Stimulated activated CD8-positive, alpha-beta memory T cell treated with anti-CD3 and anti-CD28 coated beads, Interleukin-4, amount 100 ng/mL, for 4 hours (primary cell): ENCODE results near the gene NTM.

ENCODE experiments used
- DNase-seq, 2 donors: peaks; one replicate each; pipeline ENCODE4 v3.0.0-alpha.2; 2020; ENCODE audit warnings: low read depth in 2 of 2, low spot score in 1 of 2

NTM gene

DNA sequence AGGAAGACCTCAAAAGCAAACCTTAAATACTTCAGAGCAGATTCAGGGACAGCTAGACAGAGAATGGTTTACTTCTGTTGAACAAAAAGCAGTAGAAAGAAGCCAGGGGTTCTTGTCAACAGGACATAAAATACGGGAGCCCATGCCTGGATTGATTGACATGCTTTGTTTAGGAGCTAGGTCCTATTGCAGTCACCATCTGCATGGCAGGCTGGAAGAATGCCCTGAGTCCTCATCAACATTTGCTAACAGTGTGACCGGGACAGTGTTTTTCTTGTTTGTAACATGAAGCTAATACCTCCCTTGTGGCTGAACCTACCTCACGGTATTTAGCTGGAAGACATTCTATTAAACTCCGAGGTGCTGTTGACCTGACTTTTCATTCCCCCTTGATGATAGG is 225.4 kb downstream of the NTM start:
- no peak for DNase-seq

DNA sequence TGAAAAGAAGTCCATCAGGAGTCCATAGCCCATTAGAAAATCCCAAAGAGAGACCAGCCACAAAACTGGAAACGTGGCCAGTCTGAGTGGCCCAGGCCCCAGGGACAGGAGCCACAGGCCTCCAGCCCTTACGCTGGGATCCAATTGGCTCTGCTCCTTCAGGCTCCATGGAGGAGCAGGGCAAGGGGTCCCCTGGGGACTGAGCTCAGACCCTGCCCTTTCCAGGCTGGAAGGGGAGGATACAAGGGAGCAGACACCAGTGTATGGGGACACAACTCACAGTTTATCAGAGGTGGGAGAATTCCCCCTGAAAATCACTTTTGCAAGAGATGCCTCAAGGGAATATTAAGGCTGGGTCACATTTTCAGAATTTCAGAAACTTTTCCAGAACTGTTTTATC is 227.5 kb downstream of the NTM start:
- no peak for DNase-seq

DNA sequence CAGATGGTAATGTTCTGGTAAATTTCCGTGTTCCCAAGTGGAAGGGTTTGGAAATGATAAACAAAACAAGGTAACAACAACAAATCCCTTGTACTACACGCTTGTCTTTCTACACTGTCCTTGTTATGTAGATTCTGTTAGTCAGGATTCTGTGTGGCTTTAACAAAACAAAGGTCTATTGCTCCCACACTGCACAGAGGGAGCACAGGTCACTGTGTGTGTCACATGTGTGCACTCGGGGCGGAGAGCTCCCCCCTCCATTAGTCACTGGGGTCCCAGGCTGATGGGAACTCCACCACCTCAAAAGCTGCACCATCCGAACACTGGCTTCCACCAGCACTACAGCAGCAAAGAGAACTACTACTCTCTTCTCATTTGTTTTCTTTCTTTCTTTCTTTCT is 227.9 kb downstream of the NTM start:
- no peak for DNase-seq

DNA sequence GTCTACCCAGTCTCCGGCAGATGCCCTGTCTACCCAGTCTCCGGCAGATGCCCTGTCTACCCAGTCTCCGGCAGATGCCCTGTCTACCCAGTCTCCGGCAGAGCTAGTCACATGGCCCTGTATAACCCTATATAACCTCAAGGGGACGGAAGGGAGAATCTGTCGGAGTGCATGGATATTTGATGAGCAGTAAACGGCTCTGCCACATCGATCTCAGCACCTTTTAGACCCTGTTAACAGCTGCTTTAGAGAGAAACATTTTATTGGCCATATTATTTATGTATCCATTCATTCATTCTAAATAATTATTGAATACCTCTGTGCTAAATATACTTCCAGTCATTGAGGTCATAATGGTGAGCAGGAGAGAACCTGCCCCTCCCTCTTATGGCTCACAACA is 228.9 kb downstream of the NTM start:
- no peak for DNase-seq

DNA sequence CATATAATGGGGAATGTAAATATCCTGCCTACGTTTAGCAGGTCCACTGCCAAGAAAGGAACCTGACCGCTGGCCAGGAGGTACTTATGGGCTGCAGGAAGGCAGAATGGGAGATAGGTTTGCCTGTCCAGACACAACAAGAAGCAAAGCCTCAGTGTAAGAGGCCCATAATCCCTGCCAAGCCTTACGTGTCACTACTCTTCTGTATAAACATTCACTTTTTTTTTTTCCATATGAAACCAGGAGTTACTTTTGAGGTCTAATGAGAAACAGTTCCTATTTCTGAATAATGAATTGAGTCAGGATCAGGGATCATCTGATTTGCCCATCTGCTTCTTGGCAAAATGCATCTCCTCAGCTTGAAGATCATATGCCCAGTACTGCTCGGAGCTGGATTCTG is 230.2 kb downstream of the NTM start:
- DNase-seq, result no peak

DNA sequence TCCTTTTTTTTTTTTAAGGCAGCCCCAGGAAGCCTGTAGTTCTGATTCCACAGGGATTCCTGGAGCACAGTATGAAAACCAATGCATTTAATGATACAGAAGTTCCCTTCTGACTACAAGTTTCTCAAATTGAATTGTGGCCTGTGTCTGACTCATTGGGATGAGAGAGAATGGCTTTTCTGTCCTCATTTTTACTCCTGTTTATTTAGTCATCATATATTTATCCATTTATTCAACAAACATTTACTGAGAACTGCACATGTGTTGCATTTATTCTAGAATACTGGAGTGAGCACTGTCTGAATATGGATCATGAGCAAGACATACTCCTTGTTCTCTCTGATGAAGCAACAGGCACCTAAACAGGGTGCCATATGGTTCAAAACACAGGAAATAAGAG is 231.2 kb downstream of the NTM start:
- DNase-seq, result no peak

DNA sequence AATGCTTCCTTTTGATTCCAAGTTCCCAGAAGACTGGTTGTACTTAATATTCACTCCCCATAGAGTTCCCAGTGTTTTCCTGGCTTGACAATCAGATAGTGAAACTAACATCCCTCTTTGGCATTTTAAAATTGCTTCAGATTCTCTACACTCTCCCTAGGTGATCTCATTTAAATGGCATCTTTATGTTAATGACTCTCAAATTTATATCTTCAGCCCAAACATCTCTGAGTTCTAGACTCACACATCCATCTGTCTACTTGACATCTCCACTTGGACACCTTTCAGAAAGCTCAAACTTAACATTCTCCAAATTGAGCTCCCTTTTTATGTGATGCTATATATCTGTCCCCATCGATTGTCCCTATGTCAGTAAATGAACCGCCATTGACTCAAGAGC is 232.0 kb downstream of the NTM start:
- no peak for DNase-seq

DNA sequence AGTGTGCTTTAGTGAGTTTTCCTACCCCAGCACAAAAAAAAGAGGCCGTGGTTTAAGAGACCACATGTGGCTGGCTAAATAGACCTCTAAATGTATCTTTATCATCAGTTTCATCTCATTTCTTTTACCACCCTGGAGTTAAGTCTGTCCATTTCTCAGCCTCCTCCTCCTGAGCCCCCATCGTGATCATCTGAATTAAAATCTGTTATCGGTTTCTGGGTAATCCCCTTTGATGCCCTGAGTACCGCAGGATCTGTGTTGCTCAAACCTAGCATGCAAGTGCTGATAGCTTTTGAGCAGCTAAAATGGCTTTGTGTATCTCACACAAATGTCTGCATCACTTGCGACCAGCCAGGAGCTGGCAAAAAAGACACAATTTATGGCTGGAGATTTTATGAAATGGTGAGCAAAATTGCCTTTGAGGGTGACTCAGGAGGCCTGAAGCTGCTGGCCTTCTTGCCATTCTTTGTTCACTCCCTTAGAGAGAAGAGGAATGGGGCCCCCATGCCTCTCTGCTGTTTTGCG is 236.5 kb downstream of the NTM start:
- no peak for DNase-seq

DNA sequence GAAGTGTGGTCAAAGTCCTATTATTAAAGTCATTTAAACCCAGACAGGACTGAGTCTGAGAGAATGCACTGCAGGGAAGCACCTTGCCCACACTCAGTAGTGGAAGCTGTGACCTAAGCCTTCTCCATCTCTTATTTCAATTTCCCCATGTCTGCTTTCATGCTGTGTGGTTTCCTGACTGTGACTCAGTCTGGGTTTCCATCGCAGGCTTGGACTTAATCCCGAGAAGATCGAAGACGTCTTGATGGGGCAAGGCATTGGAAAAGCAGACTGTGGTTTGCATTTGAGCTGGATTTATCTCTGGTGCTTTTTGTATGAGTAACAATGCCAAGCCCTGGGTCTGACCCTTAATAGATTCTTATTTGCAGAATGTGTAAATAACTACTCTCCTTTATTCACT is 238.9 kb downstream of the NTM start:
- no peak for DNase-seq

DNA sequence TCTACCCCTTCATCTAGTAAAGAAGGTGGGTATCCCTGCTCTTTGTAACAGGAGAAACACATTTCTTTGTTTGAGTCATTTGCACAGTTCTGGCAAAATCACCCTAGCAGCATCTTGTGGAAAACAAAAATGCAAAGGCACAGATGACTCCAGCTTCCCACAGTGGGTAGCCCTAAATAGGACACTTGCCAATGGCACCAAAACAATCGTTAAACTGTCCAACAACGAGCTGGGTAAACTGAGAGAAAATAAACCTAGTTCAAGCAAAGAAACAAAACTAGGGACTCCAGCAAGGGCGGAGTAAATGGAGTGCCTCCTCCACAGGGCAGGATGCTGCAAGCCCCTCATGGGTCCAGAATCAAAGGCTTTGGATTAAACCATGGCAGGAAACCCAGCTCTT is 239.5 kb downstream of the NTM start:
- DNase-seq, result no peak

DNA sequence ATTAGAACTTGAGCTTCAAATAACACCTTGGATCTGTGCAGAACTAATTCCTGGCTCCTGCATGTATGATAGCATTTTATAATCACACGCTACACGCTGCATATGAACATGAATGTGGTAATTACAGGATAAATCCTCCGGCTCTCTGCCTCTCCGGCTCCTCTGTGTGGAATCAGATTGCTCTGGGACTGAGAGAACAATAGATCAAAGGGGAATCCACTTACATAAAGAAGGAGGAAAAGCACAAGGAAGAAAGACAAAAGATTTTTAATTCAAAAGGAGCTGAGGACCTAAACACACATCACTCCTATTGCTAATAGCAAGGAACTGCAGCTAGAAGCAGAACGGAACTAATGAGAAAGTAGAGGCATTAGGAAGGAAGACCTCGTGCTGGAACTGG is 240.9 kb downstream of the NTM start:
- no peak for DNase-seq

DNA sequence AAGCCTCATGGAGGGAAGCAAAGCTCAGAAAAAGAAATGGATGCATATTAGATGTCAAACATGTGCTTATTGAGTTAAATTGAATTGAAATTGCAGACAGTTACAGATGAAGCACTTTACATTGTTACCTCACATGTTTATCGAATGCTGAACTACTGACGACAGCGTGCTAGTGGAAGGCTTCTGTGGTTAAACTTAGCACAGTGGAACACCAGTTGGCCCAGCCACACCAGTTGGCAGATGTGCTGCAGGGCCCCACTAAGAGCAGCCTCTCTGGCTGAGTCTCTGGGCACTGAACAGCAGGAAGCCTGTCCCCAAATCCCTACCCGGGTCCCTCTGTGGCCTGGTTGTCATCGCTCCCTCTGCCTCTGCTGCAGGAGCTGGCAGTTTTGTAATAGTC is 242.1 kb downstream of the NTM start:
- DNase-seq, result no peak

DNA sequence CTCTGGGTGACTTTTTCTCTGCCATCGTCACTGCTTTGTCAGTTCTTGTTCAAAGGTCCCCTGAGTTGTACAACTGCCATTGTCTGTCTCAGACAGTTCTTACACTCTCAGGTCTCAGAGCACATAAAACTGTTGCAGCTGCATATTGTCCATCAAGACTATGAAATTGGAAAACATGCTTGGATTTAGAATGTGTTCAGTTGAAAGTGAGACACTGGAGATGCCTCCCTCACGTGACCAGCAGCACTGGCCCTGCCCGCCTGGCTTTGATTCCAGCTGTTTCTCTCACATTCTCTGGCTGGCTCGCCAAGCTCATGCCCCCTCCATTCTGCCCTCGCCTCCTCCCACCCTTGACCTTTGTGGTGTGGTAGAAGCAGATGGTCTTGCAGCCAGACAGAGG is 244.2 kb downstream of the NTM start:
- DNase-seq, result no peak

DNA sequence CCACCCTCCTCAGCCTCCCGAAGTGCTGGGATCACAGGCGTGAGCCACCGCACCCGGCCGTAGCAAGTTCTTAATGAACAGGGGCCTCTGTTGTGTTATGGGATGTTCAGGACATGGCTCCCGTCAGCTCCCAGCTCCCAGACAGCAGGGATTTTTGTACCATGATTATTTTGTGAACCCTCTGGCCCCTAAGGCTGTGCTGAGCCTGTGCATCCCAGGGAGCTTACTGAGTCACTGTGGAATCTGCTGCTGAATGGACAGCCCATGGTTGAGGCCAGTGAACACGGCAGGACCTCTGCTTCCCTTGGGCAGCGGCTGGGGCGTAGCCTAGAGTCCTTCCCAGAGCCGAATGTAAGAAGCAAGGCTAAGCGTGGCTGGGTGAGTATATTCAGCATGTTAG is 245.2 kb downstream of the NTM start:
- DNase-seq, result no peak

DNA sequence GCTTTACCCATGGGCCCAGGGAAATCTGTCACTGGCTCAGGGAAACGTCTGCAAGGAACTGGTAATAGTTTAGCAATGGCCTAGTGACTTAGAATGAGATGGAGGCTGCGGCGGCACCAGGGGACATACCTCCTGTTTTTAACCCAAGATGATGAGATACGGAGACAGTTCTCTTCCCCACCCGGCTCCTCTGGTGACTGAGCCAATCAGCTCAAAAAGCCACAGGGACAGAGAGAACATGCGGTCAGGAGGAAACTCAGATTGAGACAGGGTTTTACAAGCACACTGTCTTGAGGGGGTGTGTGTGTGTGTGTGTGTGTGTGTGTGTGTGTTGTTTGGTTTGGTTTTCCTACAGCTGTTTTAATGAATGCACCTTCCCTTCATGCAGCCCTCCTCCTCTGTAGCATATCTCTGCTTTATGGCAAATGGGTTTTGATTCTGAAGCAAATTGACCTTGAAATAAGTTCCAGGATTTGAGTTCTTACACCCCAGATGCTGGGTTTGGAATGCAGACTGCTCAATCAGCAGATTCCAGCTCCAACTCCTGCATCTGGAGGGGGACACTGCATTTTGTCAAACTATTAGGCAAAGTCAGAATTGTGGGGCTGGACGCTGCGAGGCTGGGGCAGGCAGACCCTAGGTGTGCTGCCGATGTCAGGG is 246.2 kb downstream of the NTM start:
- DNase-seq, result no peak

DNA sequence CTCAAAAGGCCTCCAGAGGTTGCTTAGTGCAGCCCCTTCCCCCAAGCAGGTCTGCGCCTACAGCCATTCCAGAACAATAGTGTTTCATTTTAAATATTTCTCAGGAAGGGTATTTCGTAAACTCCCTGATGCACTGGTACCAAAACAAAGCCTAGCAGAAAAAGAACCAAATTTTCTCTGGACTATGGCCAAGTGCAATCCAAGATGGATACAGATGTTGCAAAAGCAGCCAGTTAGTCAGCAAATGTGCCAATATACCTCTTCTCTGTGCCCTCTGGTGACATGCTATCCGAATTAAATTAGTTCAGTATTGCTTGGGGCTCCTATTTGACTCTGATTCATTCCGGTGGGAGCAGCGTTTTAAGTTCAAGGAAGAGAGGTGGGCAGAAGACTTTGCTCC is 247.8 kb downstream of the NTM start:
- no peak for DNase-seq

DNA sequence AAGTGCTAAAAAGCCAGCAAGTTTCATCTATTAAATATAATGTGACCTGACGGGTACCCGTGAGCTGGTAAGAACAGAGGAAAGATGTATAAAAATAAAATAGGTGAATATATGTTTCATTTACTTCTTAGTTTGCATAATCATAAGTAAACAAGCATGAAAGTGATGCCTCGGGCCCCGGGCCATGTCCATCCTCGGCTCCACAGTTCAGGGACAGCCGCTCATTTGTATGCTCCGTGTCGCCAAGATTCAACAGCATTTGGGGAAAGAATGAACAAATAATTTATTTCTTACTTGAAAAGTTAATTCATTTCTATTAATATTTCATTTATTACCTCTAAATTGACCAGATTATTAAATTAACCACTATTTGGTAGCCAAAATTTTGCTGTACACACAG is 251.8 kb downstream of the NTM start:
- no peak for DNase-seq

DNA sequence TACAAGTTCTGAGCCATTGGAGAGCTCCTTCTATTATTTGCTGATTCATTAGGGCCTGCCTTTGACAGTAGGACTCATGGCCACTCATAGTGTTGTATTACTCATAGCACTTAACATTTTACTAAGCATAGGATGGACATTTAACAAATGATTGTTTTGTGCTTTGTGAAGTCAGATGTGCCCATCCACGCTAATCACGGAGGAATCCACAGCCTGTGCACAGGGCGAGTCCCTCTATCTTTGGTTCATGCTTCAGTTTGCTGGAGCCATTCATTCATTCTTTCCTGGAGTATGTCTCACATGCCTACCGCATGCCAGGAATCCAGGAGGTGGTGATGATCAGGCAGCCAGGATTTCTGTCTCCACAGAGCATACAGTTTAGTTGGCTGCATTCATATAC is 254.1 kb downstream of the NTM start:
- no peak for DNase-seq

DNA sequence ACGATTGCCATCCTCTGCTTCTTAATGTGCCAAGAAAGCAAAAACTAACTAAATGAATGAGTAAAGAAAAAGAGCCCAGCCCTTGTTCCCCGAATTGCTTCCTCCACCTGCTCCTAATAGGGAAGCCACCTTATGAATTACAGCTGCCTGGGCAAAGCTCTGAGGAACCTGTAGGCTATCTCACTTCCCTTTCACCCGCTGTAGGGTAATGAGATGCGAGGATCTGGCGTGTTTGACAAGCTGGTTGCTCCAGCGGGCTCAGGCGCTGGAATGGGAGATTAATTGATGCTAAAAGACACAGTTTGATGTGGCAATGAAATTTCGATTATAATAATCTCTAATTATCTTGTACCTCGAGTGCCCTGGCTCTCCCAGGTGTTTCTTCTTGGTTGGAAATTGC is 256.4 kb downstream of the NTM start:
- no peak for DNase-seq

DNA sequence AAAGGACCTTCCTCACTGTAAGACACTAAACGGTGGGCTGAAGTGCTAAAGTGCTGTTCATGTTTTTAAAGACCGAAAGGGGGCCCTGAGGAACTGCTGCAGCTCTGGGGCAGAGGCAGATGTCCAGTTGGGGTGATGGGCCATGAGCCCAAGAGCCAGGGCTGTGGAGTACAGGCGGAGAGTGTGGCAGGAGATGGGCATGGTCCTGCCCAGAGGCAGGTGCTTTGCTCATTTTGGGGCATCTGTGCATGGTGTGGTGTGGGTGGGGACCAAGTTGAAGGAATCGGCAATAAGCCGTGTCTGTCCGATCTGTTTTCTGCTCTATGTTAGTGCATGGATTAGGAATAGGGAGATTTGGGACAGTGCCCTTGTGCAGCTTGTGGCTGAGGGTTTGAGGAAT is 258.3 kb downstream of the NTM start:
- DNase-seq, result no peak

DNA sequence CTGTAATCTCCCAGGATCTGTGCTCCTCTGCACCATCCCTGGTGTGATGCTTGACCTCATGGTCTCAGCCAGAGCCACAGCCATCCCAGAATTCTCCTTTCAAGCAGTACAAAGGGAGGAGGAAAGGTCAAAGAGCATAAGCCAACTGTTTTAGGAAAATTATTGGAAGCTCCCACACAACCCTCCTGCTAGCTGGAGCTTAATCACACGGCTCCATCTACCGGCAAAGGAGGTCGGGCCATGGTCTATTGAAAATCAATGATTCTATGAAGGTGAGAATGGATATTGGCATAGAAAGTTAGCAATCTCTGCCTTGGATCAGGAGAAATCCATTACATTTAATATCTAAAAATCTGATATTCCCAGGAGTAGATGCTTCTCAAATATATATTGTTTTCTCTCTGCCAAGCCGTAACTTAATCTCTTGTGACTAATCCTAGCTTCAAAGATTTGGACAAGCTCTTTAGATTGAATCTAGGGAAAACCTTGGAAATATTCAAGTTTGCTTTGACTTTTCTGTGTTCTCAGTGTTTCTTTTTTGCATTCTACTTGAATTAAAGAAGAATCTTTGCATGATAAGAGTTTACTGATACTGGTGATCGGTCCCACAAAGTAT is 259.6 kb downstream of the NTM start:
- DNase-seq, result no peak

DNA sequence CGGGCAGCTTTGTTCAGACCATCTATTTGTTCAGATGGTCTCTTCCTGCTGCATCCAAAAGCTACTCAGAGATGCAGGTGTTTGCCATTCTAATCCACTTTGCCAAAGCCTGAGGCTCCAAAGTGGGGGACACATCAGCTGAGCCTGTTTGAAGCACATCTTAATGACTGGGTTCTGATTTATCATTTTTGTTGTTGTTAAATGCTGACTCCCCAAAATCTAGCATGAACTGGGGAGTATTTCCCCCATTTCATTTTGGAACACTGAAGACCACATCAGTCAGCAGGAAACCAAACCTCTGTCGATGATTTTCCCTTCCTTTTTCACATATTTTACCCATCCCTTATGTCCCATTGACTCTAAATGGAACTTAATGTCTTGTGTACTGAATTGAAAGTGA is 262.6 kb downstream of the NTM start:
- no peak for DNase-seq
